Erythroblast (primary cell): ENCODE data around the gene LHPP.

Source experiments
- GATA1 ChIP-seq: IDR thresholded peaks from 2 replicates; pipeline ENCODE4 v1.6.1; 2011; ENCODE audit warnings: low read depth, mild to moderate bottlenecking, control low read depth, low read length, moderate library complexity
- POLR2A ChIP-seq: IDR thresholded peaks from 2 replicates; pipeline ENCODE4 v1.6.1; 2011; ENCODE audit warnings: mild to moderate bottlenecking, low read length

- no peak for TF ChIP-seq POLR2A
- TF ChIP-seq GATA1: no peak
These were observed 179.1 kb downstream of the LHPP start for GRCh38 chr10:124640538-124641231.
